Sigmoid colon (tissue), 3 donors: ENCODE data around the gene RFPL1.

Source experiments
- POLR2A ChIP-seq, 2 donors: fragments of 450-650 bp; IDR thresholded peaks; one replicate each; pipeline ENCODE4 v1.6.1; 2016; ENCODE audit warnings: antibody characterized with exemption in 2 of 2, mild to moderate bottlenecking in 2 of 2, moderate library complexity in 2 of 2
- TF ChIP-seq, protein P1 (sequence below), 4 experiments: fragments of 450-650 bp in 3 of 4; fragments of 200-600 bp in 1 of 4; IDR thresholded peaks; one replicate each; pipeline ENCODE4 v1.5.1; 2016 to 2019; ENCODE audit warnings: antibody characterized with exemption in 4 of 4, mild to moderate bottlenecking in 3 of 4, moderate library complexity in 2 of 4

- TF ChIP-seq, protein P1, sequence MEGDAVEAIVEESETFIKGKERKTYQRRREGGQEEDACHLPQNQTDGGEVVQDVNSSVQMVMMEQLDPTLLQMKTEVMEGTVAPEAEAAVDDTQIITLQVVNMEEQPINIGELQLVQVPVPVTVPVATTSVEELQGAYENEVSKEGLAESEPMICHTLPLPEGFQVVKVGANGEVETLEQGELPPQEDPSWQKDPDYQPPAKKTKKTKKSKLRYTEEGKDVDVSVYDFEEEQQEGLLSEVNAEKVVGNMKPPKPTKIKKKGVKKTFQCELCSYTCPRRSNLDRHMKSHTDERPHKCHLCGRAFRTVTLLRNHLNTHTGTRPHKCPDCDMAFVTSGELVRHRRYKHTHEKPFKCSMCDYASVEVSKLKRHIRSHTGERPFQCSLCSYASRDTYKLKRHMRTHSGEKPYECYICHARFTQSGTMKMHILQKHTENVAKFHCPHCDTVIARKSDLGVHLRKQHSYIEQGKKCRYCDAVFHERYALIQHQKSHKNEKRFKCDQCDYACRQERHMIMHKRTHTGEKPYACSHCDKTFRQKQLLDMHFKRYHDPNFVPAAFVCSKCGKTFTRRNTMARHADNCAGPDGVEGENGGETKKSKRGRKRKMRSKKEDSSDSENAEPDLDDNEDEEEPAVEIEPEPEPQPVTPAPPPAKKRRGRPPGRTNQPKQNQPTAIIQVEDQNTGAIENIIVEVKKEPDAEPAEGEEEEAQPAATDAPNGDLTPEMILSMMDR (IDR thresholded peaks at IDR 0.05), result no peak
- no peak for TF ChIP-seq POLR2A (IDR thresholded peaks at IDR 0.05)
Observed at GRCh38 chr22:29447906-29448305, 9.5 kb downstream of the RFPL1 start.
